GM21529 (cell line): ENCODE data around the gene TMC8.
A peak's percentile ranks its signal among the peaks of the same experiment; 100 is the strongest.
"Not testable (repeated sequence)": the region's sequence is repeated elsewhere in the genome, so short reads cannot be mapped to it uniquely, and the experiment has no call there.

Source experiments
- ATAC-seq: cut with Tn5 transposase; IDR thresholded peaks from one replicate; pipeline ENCODE4 v1.9.1; 2021; ENCODE audit not compliant: unreplicated experiment

Gene TMC8

DNA sequence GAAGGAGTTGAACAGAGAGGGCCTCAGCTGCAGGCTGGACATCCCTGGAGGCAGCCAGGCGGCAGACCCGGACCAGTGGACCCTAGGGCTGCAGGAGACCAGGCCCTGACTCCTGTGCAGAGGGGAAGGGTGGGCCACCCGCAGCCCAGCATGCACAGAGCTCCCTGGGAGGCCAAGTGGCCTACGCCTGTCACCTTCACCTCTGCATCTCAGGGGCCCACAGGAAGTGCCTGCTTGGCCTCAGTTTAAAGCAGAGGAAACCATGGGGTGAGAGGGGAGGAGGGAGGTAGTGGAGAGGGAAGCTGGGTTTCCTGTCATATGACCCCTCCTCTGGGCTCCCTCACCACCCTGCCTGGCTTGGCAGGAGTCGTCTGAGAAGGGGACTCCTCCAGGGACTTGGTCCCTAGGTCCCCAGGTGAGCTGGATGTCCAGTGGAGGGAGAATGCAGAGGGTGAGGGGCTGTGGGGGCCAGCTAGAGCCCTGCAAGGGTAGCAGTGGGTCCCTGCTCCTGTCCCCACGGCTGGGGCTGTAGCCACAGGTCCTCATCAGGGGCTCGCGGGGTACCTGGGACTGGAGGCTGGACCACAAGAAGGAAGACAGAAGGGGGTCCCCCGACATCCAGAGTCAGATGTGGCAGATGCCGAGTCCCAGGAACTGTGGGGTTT, at the start of gene TMC8:
Gene TMC8, plus strand, starts transcription at position 335 of the 665 bp plus-strand sequence. CDS start 818 bp downstream, outside the sequence.
- peak; percentile 28 for ATAC-seq

- no peak for ATAC-seq
Measured at GRCh38 chr17:78081551-78081950, 49.0 kb upstream of the TMC8 start.

GRCh38 chr17:78082355-78082872, 48.2 kb upstream of the TMC8 start:
- not testable (repeated sequence) for ATAC-seq

DNA sequence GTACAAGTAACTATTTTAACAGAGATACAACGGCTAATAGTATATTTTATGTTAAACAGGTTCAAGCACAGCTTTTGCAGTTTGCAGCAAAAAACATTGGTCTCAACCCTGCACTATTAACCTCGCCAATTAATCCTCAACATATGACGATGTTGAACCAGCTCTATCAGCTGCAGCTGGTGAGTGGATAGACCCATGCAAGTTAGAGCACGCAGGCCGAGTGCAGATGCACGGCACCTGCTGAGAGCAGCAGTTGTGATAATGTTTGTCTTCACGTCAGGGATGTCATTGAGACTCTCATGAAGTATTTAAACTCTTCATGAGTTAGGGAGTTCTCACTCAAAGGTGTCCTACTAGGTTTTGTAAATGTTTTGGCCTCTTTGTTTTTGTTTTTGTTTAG, 47.6 kb upstream of the TMC8 start:
- no peak for ATAC-seq

DNA sequence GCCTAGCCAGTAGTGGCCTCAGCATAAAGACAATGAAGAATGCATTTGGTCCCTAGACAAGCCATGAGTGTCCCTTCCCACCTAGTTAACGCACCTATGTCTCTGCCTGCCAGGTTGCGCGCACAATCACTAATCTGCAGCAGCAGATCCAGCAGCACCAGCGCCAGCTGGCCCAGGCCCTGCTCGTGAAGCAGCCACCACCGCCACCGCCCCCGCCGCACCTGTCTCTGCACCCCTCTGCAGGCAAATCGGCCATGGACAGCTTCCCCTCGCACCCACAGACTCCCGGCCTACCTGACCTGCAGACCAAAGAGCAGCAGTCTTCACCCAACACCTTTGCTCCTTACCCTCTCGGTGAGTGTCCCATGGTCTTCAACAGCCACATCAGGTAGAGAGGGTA, 43.8 kb upstream of the TMC8 start:
- ATAC-seq: no peak

DNA sequence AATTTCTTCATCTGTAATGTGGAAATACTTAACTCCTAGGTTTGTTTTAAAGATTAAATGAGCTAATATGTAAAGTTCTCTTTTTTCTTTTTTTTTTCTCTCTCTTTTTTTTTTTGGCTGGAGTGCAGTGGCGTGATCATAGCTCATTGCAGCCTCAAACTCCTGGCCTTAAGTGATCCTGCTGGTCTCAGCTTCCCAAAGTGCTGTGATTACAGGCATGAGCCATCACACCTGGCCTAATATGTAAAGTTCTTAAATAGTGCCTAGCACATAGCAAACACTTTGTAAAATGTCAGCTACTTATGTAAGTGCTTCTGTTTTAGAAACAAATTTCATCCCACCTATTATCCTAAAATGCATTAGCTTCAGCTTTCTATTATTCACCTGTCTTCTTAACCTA, 42.0 kb upstream of the TMC8 start:
- ATAC-seq: no peak

GRCh38 chr17:78089576-78090281, 40.8 kb upstream of the TMC8 start:
- ATAC-seq: no peak

DNA sequence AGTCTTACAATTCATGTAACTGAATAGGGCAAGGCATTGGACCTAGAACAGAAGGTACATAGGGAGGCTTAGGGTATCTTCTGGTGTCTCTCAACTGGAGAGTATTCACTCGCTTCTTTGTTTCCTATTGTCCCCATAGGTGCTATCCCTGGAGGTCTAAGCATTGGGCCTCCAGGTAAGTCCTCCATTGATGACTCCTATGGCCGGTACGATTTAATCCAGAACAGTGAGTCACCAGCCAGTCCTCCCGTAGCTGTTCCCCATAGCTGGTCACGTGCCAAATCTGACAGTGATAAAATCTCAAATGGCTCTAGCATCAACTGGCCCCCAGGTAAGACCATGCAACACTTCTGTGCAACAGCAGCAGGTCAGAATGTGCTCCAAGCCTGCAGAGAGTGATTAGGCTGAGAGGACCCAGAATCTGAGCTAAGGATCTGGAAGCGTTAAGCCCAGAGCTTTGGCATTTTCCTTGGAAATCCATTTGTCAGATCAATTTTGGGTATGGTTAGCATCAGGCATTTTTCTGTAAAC, 37.7 kb upstream of the TMC8 start:
- ATAC-seq: no peak

DNA sequence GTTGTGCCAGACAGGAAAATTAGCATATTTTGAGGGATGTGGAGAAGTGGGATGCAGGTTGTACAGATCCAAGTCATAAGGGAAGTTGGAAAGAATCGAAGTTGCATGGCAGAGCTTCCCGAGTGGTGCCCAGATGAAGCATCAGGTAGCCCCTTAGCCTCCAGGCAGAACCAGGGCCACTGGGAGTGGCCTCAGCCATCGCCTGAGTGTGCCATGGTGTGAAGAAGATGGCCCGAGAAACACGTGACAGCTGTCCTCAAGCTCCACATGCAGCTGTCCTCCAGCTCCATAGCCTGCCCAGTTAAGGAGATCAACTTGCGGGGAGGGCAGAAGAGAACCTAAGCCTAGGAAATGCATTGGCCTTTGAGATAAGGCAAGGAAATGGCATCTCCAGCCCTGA, 35.5 kb upstream of the TMC8 start:
- no peak for ATAC-seq

DNA sequence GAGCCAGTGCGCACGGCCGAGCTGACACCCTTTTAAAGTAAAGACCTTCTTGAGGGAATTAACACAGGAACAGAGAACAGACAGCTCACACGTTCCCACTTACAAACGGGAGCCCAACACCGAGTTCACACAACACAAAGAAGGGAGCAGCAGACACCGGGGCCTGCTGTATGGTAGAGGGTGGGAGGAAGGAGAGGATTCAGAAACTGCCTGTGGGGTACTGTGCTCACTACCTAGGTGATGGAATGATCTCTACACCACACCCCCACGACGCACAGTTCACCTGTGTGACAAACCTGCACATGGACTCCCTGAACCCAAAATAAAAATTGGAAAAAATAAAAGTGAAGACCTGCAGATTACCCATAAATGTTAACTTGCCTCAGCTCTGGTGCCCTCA, 34.5 kb upstream of the TMC8 start:
- no peak for ATAC-seq

DNA sequence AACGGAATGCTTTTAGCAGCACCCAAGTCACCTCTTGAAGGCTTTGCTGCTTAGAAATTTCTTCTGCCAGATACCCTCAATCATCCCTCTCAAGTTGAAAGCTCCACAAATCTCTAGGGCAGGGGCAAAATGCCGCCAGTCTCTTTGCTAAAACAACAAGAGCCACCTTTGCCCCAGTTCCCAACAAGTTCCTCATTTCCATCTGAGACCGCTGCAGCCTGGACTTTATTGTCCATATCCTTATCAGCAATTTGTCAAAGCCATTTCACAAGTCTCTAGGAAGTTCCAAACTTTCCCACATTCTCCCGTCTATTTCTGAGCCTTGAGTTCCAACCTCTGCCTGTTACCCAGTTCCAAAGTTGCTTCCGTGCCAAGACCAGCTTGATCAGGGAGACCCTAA, 29.5 kb upstream of the TMC8 start:
- no peak for ATAC-seq

DNA sequence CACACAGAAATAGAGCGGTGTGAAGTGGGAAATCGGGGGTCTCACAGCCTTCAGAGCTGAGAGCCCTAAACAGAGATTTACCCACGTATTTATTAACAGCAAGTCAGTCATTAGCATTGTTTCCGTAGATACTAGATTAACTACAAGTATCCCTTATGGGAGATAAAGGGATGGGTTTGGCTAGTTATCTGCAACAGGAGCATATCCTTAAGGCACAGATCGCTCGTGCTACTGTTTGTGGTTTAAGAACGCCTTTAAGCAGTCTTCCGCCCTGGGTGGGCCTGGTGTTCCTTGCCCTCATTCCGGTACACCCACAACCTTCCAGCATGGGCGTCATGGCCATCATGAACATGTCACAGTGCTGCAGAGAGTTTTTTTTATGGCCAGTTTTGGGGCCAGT, 29.0 kb upstream of the TMC8 start:
- no peak for ATAC-seq

DNA sequence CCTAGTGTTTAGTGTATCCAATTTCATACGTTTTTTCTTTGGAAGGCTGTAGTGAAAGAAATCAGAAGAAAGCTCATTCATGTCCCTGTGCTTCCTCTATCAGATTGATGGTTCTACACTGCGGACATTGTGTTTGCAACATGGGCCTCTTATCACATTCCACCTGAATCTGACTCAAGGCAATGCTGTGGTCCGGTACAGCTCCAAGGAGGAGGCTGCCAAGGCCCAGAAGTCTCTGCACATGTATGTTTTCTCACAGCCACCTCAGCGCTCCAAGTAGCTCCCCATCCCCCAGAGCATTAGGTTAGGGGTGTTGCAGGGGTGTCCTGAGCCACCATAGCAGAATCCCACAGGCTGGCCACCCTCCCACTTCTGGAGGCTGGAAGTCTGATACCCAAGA, 27.3 kb upstream of the TMC8 start:
- ATAC-seq: no peak

- no peak for ATAC-seq
Measured at GRCh38 chr17:78104540-78104941, 26.0 kb upstream of the TMC8 start.

GRCh38 chr17:78105101-78105500, 25.5 kb upstream of the TMC8 start:
- ATAC-seq: no peak

DNA sequence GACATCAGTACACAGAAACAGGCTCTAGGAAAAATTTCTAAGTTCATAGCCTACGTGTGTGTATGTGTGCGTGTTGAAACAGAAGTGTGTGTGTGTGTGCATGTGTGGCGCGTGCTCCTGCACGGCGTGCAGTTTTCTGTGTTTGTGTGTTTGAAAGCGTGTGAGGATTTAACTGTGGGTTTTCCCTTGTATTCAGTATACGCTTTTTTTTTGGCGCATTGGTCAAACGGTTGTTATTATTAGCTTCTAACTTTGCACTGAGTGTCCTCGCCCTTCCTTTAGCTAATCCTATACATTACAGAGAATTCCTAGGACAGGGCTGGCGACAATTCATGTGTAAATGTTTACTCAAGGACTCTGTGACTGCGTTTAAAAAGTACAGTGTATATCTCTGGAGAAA, 25.0 kb upstream of the TMC8 start:
- no peak for ATAC-seq

- no peak for ATAC-seq
Measured at GRCh38 chr17:78106211-78106610, 24.4 kb upstream of the TMC8 start.

GRCh38 chr17:78107457-78107856, 23.1 kb upstream of the TMC8 start:
- ATAC-seq: no peak

- no peak for ATAC-seq
Measured at GRCh38 chr17:78107976-78108725, 22.4 kb upstream of the TMC8 start.

DNA sequence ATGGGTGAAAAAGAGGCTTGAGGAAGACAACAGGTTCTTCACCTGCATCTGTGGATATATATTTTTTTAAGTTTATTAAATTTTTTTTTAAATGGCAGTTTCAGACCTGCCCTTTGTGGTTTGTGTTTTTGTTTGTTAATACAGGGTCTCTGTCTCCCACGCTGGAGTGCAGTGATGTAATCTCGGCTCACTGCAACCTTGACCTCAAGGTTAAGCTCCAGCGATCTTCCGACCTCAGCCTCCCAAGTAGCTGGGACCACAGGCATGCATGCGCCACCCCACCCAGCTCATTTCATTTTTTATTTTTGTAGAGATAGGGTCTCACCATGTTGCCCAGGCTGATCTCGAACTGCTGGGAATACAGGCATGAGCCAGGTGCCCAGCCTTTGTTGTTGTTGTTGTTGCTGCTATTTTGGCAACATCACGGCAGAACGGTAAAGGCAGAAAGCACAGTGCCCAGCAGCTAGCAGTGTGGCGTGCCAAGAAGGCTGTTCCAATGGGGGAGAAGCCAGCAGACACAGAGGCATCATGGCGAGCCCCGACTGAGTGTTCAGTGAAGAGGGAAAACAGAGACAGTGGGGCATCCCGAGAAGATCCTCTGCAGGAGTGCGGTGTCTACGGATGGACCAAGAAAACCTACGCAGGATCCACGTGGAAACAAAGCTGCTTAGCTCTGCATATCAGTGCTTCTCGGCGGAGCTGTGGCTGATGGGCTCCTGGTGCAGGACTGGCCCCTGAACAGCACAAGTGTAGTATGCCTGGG, 21.7 kb upstream of the TMC8 start:
- ATAC-seq: no peak

GRCh38 chr17:78109489-78109761, 21.1 kb upstream of the TMC8 start:
- no peak for ATAC-seq
